GM19372 (cell line): ENCODE results near the gene NOM1.
"Not testable (repeated sequence)": the region's sequence is repeated elsewhere in the genome, so short reads cannot be mapped to it uniquely, and the experiment has no call there.

Experiments
- ATAC-seq: cut with Tn5 transposase; IDR thresholded peaks from one replicate; pipeline ENCODE4 v1.9.1; 2021; ENCODE audit warnings: mild to moderate bottlenecking, low read depth, moderate library complexity; ENCODE audit not compliant: unreplicated experiment

Gene NOM1

GRCh38 chr7:156949541-156950380 is at the start of gene NOM1:
TSS of gene NOM1 (plus strand) at chr7:156949712. CDS start at chr7:156949738, 26 bp downstream.
- peak; percentile 93 for ATAC-seq

- not testable (repeated sequence) for ATAC-seq
Observed at GRCh38 chr7:156900093-156900492, 49.4 kb upstream of the NOM1 start.

GRCh38 chr7:156903232-156903909 is 46.1 kb upstream of the NOM1 start:
- no peak for ATAC-seq

- no peak for ATAC-seq
Observed at GRCh38 chr7:156906200-156906649, 43.3 kb upstream of the NOM1 start.

- no peak for ATAC-seq
Observed at GRCh38 chr7:156907656-156908055, 41.9 kb upstream of the NOM1 start.

GRCh38 chr7:156909574-156910252 is 39.8 kb upstream of the NOM1 start:
- not testable (repeated sequence) for ATAC-seq

- ATAC-seq: no peak
Observed at GRCh38 chr7:156918635-156919034, 30.9 kb upstream of the NOM1 start.

GRCh38 chr7:156919132-156919713 is 30.3 kb upstream of the NOM1 start:
- no peak for ATAC-seq

- no peak for ATAC-seq
Observed at GRCh38 chr7:156920076-156920475, 29.4 kb upstream of the NOM1 start.

GRCh38 chr7:156920487-156921373 is 28.8 kb upstream of the NOM1 start:
- not testable (repeated sequence) for ATAC-seq

- not testable (repeated sequence) for ATAC-seq
Observed at GRCh38 chr7:156922304-156922703, 27.2 kb upstream of the NOM1 start.

- not testable (repeated sequence) for ATAC-seq
Observed at GRCh38 chr7:156925821-156926220, 23.7 kb upstream of the NOM1 start.

GRCh38 chr7:156927571-156928405 is 21.7 kb upstream of the NOM1 start:
- ATAC-seq: no peak

- no peak for ATAC-seq
Observed at GRCh38 chr7:156928406-156928747, 21.1 kb upstream of the NOM1 start.

GRCh38 chr7:156929789-156930539 is 19.5 kb upstream of the NOM1 start:
- no peak for ATAC-seq

- no peak for ATAC-seq
Observed at GRCh38 chr7:156932006-156932405, 17.5 kb upstream of the NOM1 start.

- ATAC-seq: no peak
Observed at GRCh38 chr7:156935250-156935649, 14.3 kb upstream of the NOM1 start.

GRCh38 chr7:156936766-156937165 is 12.7 kb upstream of the NOM1 start:
- not testable (repeated sequence) for ATAC-seq
